Measurements from ENCODE around the gene XXYLT1. TPM values are rescaled to one million over a fixed set of nuclear protein-coding genes. Genes with fewer than 3 reads are reported as not detected.

The XXYLT1 gene
- total RNA-seq, 6 experiments from 2014 or later: 1.7 to 6.5 (median 2.1) TPM

DNA sequence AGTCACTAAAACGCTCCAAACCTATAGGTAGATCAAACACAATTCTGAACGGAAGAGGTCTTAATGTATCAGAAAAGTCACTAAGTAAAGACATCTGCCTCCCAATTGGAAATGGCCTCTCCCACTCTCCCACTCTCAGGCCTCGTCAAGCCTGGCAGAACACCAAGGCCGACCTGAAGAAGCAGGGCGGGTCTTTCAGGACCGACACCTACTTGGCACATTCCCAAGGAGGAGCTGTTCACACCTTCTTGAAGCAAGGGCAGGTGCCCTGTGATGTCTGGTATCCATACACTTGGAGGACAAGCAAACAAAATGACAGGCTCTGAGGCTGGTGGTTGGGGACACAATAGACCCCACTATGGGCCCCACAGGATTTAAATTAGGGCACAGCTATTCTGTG lies 30.0 kb downstream of the XXYLT1 start:
- no peak overlapping the region for H3K27ac ChIP-seq
- TF ChIP-seq POLR2A (IDR thresholded peaks at IDR 0.05): no peak
- TF ChIP-seq, protein P1, sequence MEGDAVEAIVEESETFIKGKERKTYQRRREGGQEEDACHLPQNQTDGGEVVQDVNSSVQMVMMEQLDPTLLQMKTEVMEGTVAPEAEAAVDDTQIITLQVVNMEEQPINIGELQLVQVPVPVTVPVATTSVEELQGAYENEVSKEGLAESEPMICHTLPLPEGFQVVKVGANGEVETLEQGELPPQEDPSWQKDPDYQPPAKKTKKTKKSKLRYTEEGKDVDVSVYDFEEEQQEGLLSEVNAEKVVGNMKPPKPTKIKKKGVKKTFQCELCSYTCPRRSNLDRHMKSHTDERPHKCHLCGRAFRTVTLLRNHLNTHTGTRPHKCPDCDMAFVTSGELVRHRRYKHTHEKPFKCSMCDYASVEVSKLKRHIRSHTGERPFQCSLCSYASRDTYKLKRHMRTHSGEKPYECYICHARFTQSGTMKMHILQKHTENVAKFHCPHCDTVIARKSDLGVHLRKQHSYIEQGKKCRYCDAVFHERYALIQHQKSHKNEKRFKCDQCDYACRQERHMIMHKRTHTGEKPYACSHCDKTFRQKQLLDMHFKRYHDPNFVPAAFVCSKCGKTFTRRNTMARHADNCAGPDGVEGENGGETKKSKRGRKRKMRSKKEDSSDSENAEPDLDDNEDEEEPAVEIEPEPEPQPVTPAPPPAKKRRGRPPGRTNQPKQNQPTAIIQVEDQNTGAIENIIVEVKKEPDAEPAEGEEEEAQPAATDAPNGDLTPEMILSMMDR (IDR thresholded peaks at IDR 0.05): no peak
- H3K4me3 ChIP-seq: no peak overlapping the region
- intact Hi-C loops (cut with DNase I): no loop called here
- H3K27me3 ChIP-seq: no peaks in the 10 kb centered on the region
- DNase-seq (no peak), ATAC-seq (no peak)
- H3K9me3 ChIP-seq: no peaks in the 10 kb centered on the region
- no peaks in the 10 kb centered on the region for H3K36me3 ChIP-seq
- no peaks in the 10 kb centered on the region for H3K4me1 ChIP-seq
- WGBS (ENCODE audit: insufficient coverage, low coverage, low lambda C conversion rate, missing lambda C conversion rate): 91% methylated on average over 2 of the region's 6 CpGs

DNA sequence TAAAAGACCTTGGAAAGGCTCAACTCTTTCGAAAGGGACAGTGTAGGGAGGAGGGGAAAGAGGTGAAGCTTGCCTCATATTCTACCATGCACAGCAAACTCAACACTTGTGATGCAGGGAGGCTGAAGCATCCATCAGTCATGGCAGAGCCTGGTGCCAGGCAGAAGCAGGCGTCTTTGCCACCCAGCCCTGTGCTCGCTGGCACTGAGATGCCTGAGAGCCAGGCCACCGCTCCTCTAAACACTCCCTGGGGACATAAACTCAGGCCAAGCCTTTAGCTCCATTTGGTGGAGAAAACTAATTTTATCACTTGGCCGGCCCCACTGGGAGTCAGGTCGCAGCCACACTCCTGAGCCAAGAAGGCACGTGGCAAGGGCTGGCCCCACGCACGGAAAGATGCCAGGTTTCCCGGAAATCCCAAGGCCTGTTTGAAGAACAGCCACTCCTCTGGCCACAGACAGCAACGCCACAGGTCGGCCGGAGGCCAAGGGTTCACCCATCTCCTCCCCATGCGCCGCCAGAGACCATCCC lies 30.7 kb downstream of the XXYLT1 start:
- DNase-seq: peak in 1 of 3 donors; percentile 54
- intact Hi-C loops (cut with DNase I): no loop called here

DNA sequence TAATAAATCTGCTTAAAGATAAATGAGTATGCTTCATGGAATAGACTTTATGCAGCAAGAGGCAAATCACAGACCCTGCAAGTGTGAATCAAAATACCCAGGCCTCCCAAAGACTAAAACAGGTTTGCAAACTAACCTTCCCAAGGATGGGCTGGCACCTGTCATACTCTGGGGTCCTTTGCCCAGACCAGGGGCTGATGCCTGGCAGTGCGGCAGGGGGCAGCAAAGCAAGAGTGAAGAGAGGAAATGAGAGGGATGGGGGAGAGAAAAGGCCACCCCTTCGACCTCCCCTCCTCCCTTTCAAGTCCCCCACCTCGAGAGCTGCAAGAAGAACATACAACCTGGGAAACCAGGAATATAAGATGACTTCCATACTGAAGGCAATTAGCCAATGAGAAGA lies 31.8 kb downstream of the XXYLT1 start:
- Histone ChIP-seq H3K27me3 (no peaks in the 10 kb centered on the region), H3K4me3 (no peak overlapping the region), H3K4me1 (no peaks in the 10 kb centered on the region), H3K27ac (peak overlapping the region in 2 of 3 donors; percentile 18 to 29), H3K9me3 (no peaks in the 10 kb centered on the region), H3K36me3 (no peaks in the 10 kb centered on the region)
- intact Hi-C loops (cut with DNase I): no loop called here
- DNase-seq: no peak
- 60% methylated on average over 2 of the region's 3 CpGs for WGBS (ENCODE audit: insufficient coverage, low coverage, low lambda C conversion rate, missing lambda C conversion rate)
- no peak for ATAC-seq
- TF ChIP-seq POLR2A (IDR thresholded peaks at IDR 0.05): no peak
- TF ChIP-seq, protein P1 (IDR thresholded peaks at IDR 0.05): no peak

More for the DNA sequence above, 30.7 kb downstream of the XXYLT1 start:
- Histone ChIP-seq H3K27ac (no peak overlapping the region), H3K27me3 (no peaks in the 10 kb centered on the region), H3K4me1 (no peaks in the 10 kb centered on the region), H3K4me3 (no peak overlapping the region), H3K9me3 (no peaks in the 10 kb centered on the region), H3K36me3 (no peaks in the 10 kb centered on the region)
- TF ChIP-seq, protein P1 (IDR thresholded peaks at IDR 0.05): no peak
- no peak for TF ChIP-seq POLR2A (IDR thresholded peaks at IDR 0.05)
- no peak for ATAC-seq
- 63% methylated on average over 1 of the region's 15 CpGs for WGBS (ENCODE audit: insufficient coverage, low coverage, low lambda C conversion rate, missing lambda C conversion rate)

DNA sequence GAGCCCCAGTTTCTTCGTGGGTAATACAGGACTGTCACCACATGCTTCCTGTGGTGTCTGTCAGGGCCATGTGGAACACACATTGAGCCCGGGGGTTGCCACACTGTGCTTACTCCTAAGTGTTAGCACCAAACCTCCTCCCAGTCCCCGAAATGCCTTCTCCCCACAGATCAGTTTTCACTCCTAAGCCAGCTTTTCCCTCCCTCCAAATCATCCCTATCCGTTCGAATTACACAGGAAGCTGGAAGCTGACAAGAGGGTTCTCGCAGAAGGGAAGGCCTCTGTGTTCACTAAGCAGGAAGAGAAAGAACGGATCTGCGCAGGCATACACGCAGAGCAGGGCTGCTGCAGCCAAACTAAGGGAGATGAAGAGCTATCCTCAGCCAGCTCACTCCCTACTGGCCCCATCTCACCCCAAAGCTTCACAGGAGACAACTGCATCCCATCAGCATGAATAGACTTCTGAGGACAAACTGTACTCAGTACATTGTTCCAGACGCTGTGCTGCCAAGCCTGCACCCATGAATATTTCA lies 32.3 kb downstream of the XXYLT1 start:
- intact Hi-C loops (cut with DNase I): no loop called here
- H3K36me3 ChIP-seq: no peaks in the 10 kb centered on the region
- H3K27me3 ChIP-seq: no peaks in the 10 kb centered on the region
- H3K27ac ChIP-seq: peak overlapping the region; percentile 26 to 51 (median 43)
- no peak overlapping the region for H3K4me3 ChIP-seq
- 66% methylated on average over 6 of the region's 10 CpGs for WGBS (ENCODE audit: insufficient coverage, low coverage, low lambda C conversion rate, missing lambda C conversion rate)
- DNase-seq (peak in 1 of 3 donors; percentile 45), ATAC-seq (peak; percentile 68 to 91 (median 80))
- no peak for TF ChIP-seq POLR2A (IDR thresholded peaks at IDR 0.05)
- TF ChIP-seq, protein P1 (IDR thresholded peaks at IDR 0.05): no peak
- no peaks in the 10 kb centered on the region for H3K4me1 ChIP-seq
- no peaks in the 10 kb centered on the region for H3K9me3 ChIP-seq

Data from right lobe of liver (tissue), 6 donors.